GM18508 (cell line): ENCODE results near the gene CHPF2.

Experiments
- ATAC-seq: cut with Tn5 transposase; IDR thresholded peaks from one replicate; pipeline ENCODE4 v1.9.1; 2021; ENCODE audit warnings: moderate number of reproducible peaks; ENCODE audit not compliant: insufficient read depth, unreplicated experiment

CHPF2 gene

GRCh38 chr7:151244196-151244840, 12.0 kb downstream of the CHPF2 start:
- no peak for ATAC-seq

GRCh38 chr7:151244841-151245346, 12.6 kb downstream of the CHPF2 start:
- ATAC-seq = no peak

DNA sequence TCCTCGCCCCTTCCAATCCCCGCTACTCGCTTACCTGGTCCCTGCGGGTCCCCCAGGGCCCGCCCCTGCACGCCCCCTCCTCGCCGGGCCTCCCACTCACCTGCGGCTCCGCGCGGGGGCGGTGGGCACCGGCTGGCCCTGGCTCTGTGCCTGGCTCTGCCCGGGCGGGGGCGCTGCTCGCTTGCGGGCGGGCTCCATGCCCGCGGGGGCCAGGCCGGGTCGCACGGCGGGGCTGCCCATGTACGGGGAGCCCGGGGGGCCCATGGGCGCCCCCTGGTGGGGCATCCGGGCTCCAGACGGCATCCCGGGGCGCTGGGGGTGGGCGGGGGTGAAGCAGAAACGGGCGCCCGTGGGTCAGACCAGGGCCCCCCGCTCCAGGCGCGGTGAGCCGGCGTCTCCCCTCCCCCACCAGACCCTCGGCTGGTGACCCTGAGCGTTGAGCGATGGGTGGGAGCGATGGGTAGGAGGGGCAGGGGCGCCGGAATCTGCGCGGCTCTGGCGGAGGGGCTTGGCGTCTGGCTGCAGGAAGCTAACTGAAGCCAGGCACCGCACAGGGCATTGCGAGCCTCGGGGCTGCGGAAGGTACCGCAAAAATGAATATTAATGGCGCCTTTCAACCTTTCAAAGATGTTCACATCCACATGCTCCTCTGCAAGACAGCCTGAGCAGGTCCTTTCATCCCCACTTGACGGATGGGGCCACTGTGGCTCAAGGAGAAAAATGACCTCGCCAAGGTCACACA, 13.2 kb downstream of the CHPF2 start:
- ATAC-seq = no peak

DNA sequence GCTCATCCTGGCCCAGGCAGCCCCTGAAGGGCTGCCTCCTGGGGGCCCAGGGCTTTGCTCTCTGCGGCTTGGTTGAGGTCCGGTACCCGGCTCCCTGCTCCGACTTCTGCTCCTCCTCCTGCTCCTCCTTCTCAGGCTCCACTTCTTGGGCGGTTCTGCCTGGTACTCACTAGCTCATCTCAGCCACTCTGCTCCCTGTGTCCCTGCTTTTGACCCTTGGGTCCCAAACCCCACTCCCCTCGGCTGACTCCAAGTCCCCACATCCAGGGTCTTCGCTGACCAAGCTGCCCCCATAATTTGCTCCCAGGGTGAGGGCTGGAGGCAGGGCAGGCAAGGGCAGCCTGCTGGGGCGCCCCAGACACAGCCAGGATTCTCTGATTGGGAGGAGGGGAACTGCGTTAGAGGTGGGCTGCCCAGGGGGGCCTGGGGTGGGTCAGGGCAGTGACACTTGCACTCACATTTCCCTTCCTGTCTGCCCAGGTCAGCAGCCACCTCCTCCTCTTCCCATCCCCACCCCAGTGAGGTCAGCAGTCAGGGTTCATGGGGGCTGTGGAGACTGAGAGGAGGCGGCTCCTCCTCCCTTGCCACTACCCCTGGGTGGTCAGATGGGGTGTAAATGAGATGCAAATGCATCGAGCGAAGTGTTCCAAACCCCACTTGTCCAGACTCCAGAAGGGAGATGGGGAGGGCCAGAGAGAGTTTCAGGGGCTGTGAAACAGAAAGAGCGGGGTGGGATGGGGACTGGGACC, 14.0 kb downstream of the CHPF2 start:
- ATAC-seq = no peak

- ATAC-seq = no peak
Observed at GRCh38 chr7:151246851-151247580, 14.7 kb downstream of the CHPF2 start.

- no peak for ATAC-seq
Observed at GRCh38 chr7:151247611-151248345, 15.5 kb downstream of the CHPF2 start.

- no peak for ATAC-seq
Observed at GRCh38 chr7:151248346-151249033, 16.2 kb downstream of the CHPF2 start, which contains the start of gene SMARCD3. SMARCD3 (minus strand) TSS chr7:151248694; CDS start chr7:151248562, 132 bp downstream.

DNA sequence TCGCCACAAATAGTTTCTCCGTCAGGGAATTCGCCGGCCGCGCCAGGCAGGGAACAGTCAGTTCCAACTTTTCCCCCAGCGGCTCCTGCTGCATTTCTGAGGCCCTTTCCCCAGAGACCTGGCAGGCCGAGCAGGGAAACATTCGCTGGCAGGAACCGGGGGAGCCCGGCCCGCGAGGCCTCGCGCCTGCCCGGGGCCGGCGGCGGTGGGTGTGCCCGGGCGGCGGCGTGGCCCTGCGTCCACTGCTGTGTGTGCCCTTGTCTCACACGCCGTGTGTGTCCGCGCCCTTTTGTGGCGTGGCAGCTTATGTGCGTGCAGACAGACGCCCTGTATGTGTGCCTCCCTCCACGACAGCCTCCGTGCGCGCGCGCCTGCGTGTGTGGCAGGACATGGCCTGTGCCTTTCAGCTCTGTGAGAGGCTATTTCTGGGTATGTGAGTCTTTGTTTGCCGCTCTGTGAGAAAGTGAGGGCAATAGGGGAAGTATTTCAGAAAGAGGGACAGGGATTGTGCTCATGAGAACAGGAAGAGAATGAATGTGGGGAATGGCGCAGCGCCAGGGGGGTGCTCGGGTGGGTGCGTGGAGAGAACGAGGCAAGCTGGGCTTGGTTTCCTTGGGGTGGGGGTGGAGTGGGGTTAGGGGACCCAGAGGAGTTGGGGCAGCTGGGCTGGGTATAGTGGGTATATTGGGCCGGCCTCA, 16.9 kb downstream of the CHPF2 start:
- ATAC-seq = no peak

- ATAC-seq = no peak
Observed at GRCh38 chr7:151249732-151250072, 17.4 kb downstream of the CHPF2 start.

DNA sequence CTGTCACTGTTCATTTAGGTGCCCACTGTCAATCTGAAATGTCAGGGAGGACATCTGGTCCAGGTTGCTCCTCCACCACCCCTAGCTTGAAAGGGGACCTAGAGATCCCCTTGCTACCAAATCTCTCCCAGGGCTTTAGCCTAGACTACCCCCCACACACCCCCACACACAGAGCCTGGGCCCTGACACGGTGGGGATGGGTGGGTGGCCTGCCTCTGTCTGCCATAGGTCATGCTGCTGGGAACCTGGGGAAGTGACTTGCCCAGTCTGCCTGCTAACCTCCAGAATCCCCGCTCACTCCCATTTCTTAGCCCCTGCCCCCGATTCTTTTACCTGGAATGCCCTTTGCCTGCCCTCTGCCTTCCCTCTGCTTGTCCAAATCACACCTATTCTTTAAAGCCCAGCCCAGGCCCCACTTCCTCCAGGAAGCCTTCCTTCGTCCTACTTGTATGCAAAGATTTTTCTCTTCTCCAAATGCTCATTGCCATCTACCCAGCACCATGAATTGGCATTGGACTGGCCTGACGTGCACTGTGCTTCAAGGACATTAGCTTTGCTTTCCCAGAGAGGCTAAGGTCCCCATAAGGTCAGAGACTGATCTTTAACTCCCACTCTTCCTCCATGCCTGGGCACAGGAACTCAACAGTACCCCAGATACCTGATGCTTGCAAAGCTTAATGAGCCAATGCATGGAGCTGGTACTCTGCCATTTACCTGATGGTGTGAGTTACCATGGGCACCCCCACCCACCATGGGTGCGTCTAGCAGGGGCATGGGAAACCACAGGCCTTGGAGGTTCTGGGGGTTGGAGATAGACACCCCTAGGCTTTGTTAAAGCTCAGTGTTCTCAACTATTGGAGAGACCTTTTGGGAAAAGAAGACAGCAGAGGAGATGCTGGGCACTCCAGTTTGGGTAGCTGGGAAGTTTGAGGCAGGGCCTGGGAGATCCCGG, 18.2 kb downstream of the CHPF2 start:
- ATAC-seq = no peak

GRCh38 chr7:151251328-151251688, 19.0 kb downstream of the CHPF2 start:
- ATAC-seq = no peak

GRCh38 chr7:151251689-151252560, 19.6 kb downstream of the CHPF2 start:
- ATAC-seq = no peak

GRCh38 chr7:151252561-151252835, 20.2 kb downstream of the CHPF2 start:
- no peak for ATAC-seq

DNA sequence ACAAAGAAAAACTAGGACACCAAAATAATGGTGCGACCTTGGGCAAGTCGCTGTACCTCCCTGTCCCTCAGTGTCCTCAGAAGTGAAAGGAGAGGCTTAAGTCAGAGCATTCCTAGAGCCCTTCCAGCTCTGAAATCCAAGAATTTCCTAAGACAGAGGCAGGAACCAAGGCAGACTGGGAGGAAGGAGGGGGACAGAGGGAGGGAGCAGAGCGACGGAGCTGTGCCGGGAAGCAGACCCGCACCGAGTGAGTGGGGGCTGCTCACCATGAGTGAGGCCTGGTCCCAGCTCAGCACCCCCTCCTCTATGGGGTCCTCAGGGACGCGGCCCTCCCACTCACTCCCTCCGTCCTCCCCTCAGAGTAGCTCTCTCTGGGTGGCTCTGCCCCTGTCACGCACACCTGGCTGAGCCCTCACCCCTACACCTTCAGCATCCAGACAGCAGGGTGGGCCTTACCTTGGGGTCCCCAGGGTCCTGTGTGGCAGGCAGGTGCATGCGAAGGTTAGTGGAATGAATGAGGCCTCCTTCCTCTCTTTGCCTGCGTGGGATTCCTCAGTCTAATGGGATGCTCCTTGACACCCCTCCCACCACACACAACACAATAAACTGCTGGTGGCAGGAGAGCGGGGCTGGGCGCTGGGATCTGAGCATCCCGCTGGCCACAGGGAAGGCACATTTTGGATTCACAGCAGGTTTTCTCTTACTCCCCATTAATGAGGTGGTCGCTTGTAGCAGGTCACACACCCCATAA, 20.9 kb downstream of the CHPF2 start:
- no peak for ATAC-seq

GRCh38 chr7:151254316-151254715, 22.0 kb downstream of the CHPF2 start:
- no peak for ATAC-seq

DNA sequence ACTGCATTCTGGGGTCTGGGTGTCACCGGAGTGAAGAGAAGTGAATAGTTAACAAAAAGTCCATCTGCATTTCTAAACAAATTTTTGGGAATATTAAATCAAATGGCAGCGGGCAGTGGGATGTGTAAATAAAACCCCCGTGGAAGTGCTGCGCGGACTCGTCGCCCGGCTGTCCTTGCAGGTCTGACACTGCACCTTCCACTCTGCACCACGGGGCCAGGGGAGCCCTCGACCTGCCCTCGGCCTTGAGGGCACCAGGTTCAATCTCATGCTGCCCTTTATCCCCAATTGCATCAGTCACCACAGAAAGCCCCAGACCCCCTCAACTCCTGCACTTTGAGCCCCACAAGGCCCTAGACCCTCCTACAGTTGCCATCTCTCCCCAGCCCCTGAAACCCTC, 22.6 kb downstream of the CHPF2 start:
- ATAC-seq = no peak
